IMR-90 (cell line): ENCODE measurements around the gene IP6K3. TPM values are rescaled to one million over a fixed set of nuclear protein-coding genes. Genes with fewer than 3 reads are reported as not detected.

Source experiments
- ATAC-seq: fragments of 200-7000 bp; cut with Tn5 transposase; 2 replicates; pipeline ENCODE4 v1.9.1; 2020; ENCODE audit warnings: low read depth, mild to moderate bottlenecking, moderate library complexity
- BruUV-seq: library from RNA; stranded (reverse); fragments of 400-500 nt; replicated peaks from 2 replicates; lab custom pipeline; 2021; lab: Mats Ljungman, UMichigan
- CTCF ChIA-PET: fragments of 300-600 bp; formaldehyde crosslinking; extraction: SDS; loops from one replicate; lab custom pipeline; 2021; ENCODE audit warnings: antibody characterized with exemption; lab: Yijun Ruan, JAX
- POLR2A ChIA-PET: fragments of 300-600 bp; sonication (Branson Sonifier 250); formaldehyde crosslinking; loops from one replicate; lab custom pipeline; 2022; ENCODE audit warnings: antibody characterized with exemption; ENCODE audit not compliant: unreplicated experiment; lab: Charles Lee
- DNase-seq: peaks from one replicate; pipeline ENCODE4 v3.0.0; 2013
- H2AFZ ChIP-seq: replicated peaks from 2 replicates; pipeline ENCODE3; 2013; ENCODE audit warnings: low read length, mild to moderate bottlenecking; ENCODE audit not compliant: poor library complexity
- H2AK5ac ChIP-seq: 2 replicates; pipeline ENCODE4 v1.6.1; 2013; ENCODE audit warnings: low read depth, low read length, inconsistent platforms
- H2AK9ac ChIP-seq: replicated peaks from 2 replicates; pipeline ENCODE3; 2013; ENCODE audit warnings: mild to moderate bottlenecking, low read depth, low read length, moderate library complexity; ENCODE audit not compliant: poor library complexity
- H2BK120ac ChIP-seq: 2 replicates; pipeline ENCODE4 v1.6.1; 2013; ENCODE audit warnings: low read depth, low read length, inconsistent platforms
- H2BK15ac ChIP-seq: 3 replicates; pipeline ENCODE4 v1.6.1; 2013; ENCODE audit warnings: low read depth, low read length, inconsistent platforms
- H2BK20ac ChIP-seq: 2 replicates; pipeline ENCODE4 v1.6.1; 2013; ENCODE audit warnings: low read depth, mild to moderate bottlenecking, inconsistent platforms, low read length, moderate library complexity
- H2BK5ac ChIP-seq: 2 replicates; pipeline ENCODE4 v1.6.1; 2013; ENCODE audit warnings: mild to moderate bottlenecking, low read depth, low read length, inconsistent platforms; ENCODE audit not compliant: poor library complexity, severe bottlenecking
- H3K14ac ChIP-seq: replicated peaks from 2 replicates; pipeline ENCODE4 v1.6.1; 2013; ENCODE audit warnings: low read depth, low read length, inconsistent platforms
- H3K18ac ChIP-seq: 2 replicates; pipeline ENCODE4 v1.6.1; 2013; ENCODE audit warnings: low read depth, low read length, control low read depth
- H3K23ac ChIP-seq: 2 replicates; pipeline ENCODE4 v1.6.1; 2013; ENCODE audit warnings: low read depth, low read length, inconsistent platforms
- H3K27ac ChIP-seq: 2 replicates; pipeline ENCODE4 v1.5.1; 2013; ENCODE audit warnings: mild to moderate bottlenecking, control low read depth, low read length; ENCODE audit not compliant: insufficient read depth
- H3K27me3 ChIP-seq: 2 replicates; pipeline ENCODE4 v1.6.1; 2013; ENCODE audit warnings: low read length; ENCODE audit not compliant: control insufficient read depth, insufficient read depth
- H3K36me3 ChIP-seq: 2 replicates; pipeline ENCODE4 v1.6.1; 2013; ENCODE audit warnings: low read length, mixed read lengths; ENCODE audit not compliant: control insufficient read depth, insufficient read depth
- H3K4ac ChIP-seq: 2 replicates; pipeline ENCODE4 v1.6.1; 2013; ENCODE audit warnings: low read depth, low read length, inconsistent platforms
- H3K4me1 ChIP-seq: 2 replicates; pipeline ENCODE4 v1.6.1; 2013; ENCODE audit warnings: low read length, mixed read lengths; ENCODE audit not compliant: control insufficient read depth, insufficient read depth
- H3K4me2 ChIP-seq: 2 replicates; pipeline ENCODE4 v1.6.1; 2013; ENCODE audit warnings: low read depth, mild to moderate bottlenecking, control low read depth, low read length, moderate library complexity
- H3K4me3 ChIP-seq: 2 replicates; pipeline ENCODE4 v1.5.1; 2013; ENCODE audit warnings: low read depth, mild to moderate bottlenecking, control low read depth, low read length, moderate library complexity; ENCODE audit not compliant: insufficient read depth
- H3K56ac ChIP-seq: 2 replicates; pipeline ENCODE4 v1.6.1; 2013; ENCODE audit warnings: low read length, inconsistent platforms; ENCODE audit not compliant: insufficient read depth; ENCODE audit errors: extremely low read depth
- H3K79me1 ChIP-seq, 2 experiments: 2 replicates each; pipeline ENCODE4 v1.6.1; 2013; ENCODE audit warnings: low read length in 2 of 2, inconsistent platforms in 1 of 2, low read depth in 1 of 2
- H3K9ac ChIP-seq: 2 replicates; pipeline ENCODE4 v1.6.1; 2013; ENCODE audit warnings: low read depth, low read length, control low read depth
- H3K9me1 ChIP-seq: 2 replicates; pipeline ENCODE4 v1.6.1; 2013; ENCODE audit warnings: low read length, inconsistent platforms; ENCODE audit not compliant: insufficient read depth
- H3K9me3 ChIP-seq: 2 replicates; pipeline ENCODE4 v1.6.1; 2013; ENCODE audit warnings: low read length; ENCODE audit not compliant: control insufficient read depth, insufficient read depth
- H4K20me1 ChIP-seq: 2 replicates; pipeline ENCODE4 v1.6.1; 2013; ENCODE audit warnings: low read length, inconsistent platforms; ENCODE audit not compliant: insufficient read depth
- H4K5ac ChIP-seq: 2 replicates; pipeline ENCODE4 v1.6.1; 2013; ENCODE audit warnings: mild to moderate bottlenecking, low read depth, low read length, control low read depth
- H4K8ac ChIP-seq, 2 experiments: 2 replicates each; pipeline ENCODE4 v1.6.1; 2013; ENCODE audit warnings: low read depth in 2 of 2, low read length in 2 of 2, control low read depth in 1 of 2, inconsistent platforms in 1 of 2
- H4K91ac ChIP-seq: 2 replicates; pipeline ENCODE4 v1.6.1; 2013; ENCODE audit warnings: low read depth, low read length, inconsistent platforms; ENCODE audit not compliant: insufficient read depth
- BHLHE40 ChIP-seq: fragments of 150-350 bp; IDR thresholded peaks from 2 replicates; pipeline ENCODE4 v1.6.1; 2016; ENCODE audit warnings: mild to moderate bottlenecking, low read depth, low read length
- CEBPB ChIP-seq: IDR thresholded peaks from 2 replicates; pipeline ENCODE4 v1.6.1; 2012; ENCODE audit warnings: low read depth, low read length, improper control_type of control experiment
- CHD1 ChIP-seq: IDR thresholded peaks from 2 replicates; pipeline ENCODE4 v1.6.1; 2012; ENCODE audit warnings: low read depth, low read length, improper control_type of control experiment
- FOS ChIP-seq: fragments of 150-350 bp; IDR thresholded peaks from 2 replicates; pipeline ENCODE4 v1.6.1; 2016; ENCODE audit warnings: low read depth, low read length
- MAFK ChIP-seq: IDR thresholded peaks from 2 replicates; pipeline ENCODE4 v1.6.1; 2012; ENCODE audit warnings: low read depth, low read length, improper control_type of control experiment
- MAZ ChIP-seq: IDR thresholded peaks from 2 replicates; pipeline ENCODE4 v1.6.1; 2012; ENCODE audit warnings: low read depth, mild to moderate bottlenecking, low read length, improper control_type of control experiment, moderate library complexity, borderline replicate concordance
- MXI1 ChIP-seq: IDR thresholded peaks from 2 replicates; pipeline ENCODE4 v1.6.1; 2012; ENCODE audit warnings: low read depth, mild to moderate bottlenecking, low read length, moderate library complexity, borderline replicate concordance
- NFE2L2 ChIP-seq: fragments of 150-350 bp; IDR thresholded peaks from 2 replicates; pipeline ENCODE4 v1.6.1; 2016; ENCODE audit warnings: low read depth, mild to moderate bottlenecking, low read length
- POLR2A ChIP-seq: IDR thresholded peaks from 2 replicates; pipeline ENCODE4 v1.6.1; 2012; ENCODE audit warnings: mild to moderate bottlenecking, low read depth, low read length
- RAD21 ChIP-seq: IDR thresholded peaks from 2 replicates; pipeline ENCODE4 v1.6.1; 2012; ENCODE audit warnings: low read length, improper control_type of control experiment
- RCOR1 ChIP-seq: IDR thresholded peaks from 2 replicates; pipeline ENCODE4 v1.6.1; 2012; ENCODE audit warnings: mild to moderate bottlenecking, low read length, improper control_type of control experiment; ENCODE audit not compliant: insufficient replicate concordance
- RFX5 ChIP-seq: IDR thresholded peaks from 2 replicates; pipeline ENCODE4 v1.8.0; 2012; ENCODE audit warnings: low read depth, mild to moderate bottlenecking, low read length, moderate library complexity
- SMC3 ChIP-seq: fragments of 150-350 bp; IDR thresholded peaks from 2 replicates; pipeline ENCODE4 v1.6.1; 2016; ENCODE audit warnings: low read depth, mild to moderate bottlenecking, antibody characterized with exemption, low read length, moderate library complexity
- WGBS, 2 experiments: methylation state at CpG; one replicate each; pipeline versions ENCODE4 v1.1.5 to v1.1.7; 2013; ENCODE audit warnings: missing lambda C conversion rate in 2 of 2; ENCODE audit not compliant: insufficient read length in 1 of 2; ENCODE audit errors: extremely low coverage in 2 of 2; 5-methylcytosine and 5-hydroxymethylcytosine counted together
- dilution Hi-C: fragments of 300-500 bp; cut with HindIII; formaldehyde crosslinking; loops from one replicate; pipeline ENCODE4 v1.14.3; 2018; ENCODE audit warnings: low sequenced_read_pairs; ENCODE audit not compliant: unreplicated experiment
- in situ Hi-C: fragments of 300-500 bp; cut with MboI; formaldehyde crosslinking; loops from 3 replicates; pipeline ENCODE4 v1.14.3; 2019; ENCODE audit warnings: low sequenced_read_pairs, inconsistent platforms, mixed read lengths
- intact Hi-C: fragments of 100-400 bp; cut with micrococcal nuclease; formaldehyde crosslinking; loops from 2 replicates; pipeline ENCODE4 v1.10.0; 2022
- polyA plus RNA-seq, 3 experiments: library from polyadenylated mRNA; depleted of rRNA; stranded (reverse); fragments of >200 nt; gene quantifications; 2 replicates each; pipeline ENCODE4 v1.2.3, GENCODE V29; 2012; ENCODE audit warnings: low replicate concordance in 1 of 3
- total RNA-seq: library from RNA; depleted of rRNA; stranded (reverse); fragments of >200 nt; gene quantifications from 2 replicates; pipeline ENCODE4 v1.2.3, GENCODE V29; 2012
- TF ChIP-seq, protein P1 (sequence below): conservative IDR thresholded peaks from 2 replicates; pipeline ENCODE4 v1.5.1; 2012; ENCODE audit warnings: mild to moderate bottlenecking, low read depth, low read length, improper control_type of control experiment
- TF ChIP-seq, protein P2 (sequence below): fragments of 150-350 bp; IDR thresholded peaks from 2 replicates; pipeline ENCODE4 v1.6.1; 2016; ENCODE audit warnings: low read depth, mild to moderate bottlenecking, low read length, moderate library complexity, borderline replicate concordance
- TF ChIP-seq, protein P3 (sequence below): fragments of 150-350 bp; IDR thresholded peaks from 2 replicates; pipeline ENCODE4 v1.6.1; 2017; ENCODE audit warnings: mild to moderate bottlenecking, antibody characterized with exemption, low read length, low read depth

The IP6K3 gene
- total and polyA plus RNA-seq, 2 of the 4 experiments (the other 2 are of a cell fraction) = 0.18 to 0.51 TPM

DNA sequence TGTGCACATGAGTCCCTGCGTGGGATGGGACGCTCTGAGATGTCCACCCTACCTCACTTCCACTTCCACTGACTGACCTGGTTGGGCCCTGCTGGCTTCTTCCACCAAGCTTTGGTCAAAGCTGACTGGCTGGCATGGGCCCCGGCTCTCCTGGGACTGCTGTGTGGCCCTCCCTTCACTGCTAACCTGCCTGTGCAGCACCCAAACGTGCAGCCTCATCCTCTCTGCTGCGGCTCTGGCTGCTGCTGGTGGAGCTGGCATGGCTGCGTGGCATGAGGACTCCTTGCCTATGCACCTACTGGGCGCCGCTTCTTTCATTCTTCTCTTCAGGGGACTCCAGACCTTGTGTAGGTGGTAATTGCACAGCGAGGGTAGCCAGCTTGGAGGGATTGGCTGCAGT, 18.7 kb upstream of the IP6K3 start:
- Histone ChIP-seq H3K4me1 (peaks cover 32% of the 10 kb centered on the region), H3K4ac (no peak overlapping the region), H3K9me1 (peaks cover 24% of the 10 kb centered on the region), H3K9me3 (no peaks in the 10 kb centered on the region), H3K23ac (no peak overlapping the region), H4K5ac (no peak overlapping the region), H2AFZ (no peak overlapping the region), H3K79me1 (peaks cover 0 to 10% of the 10 kb centered on the region in 2 experiments; a peak in 1 of 4 replicates), H3K56ac (no peak overlapping the region), H3K4me3 (no peak overlapping the region), H2BK20ac (no peak overlapping the region), H2BK15ac (no peak overlapping the region), H3K18ac (no peak overlapping the region), H3K36me3 (no peaks in the 10 kb centered on the region), H3K9ac (no peak overlapping the region), H2AK5ac (no peak overlapping the region), H4K91ac (no peak overlapping the region), H3K4me2 (no peak overlapping the region), H3K14ac (no peak overlapping the region), H2AK9ac (no peak overlapping the region), H4K20me1 (no peaks in the 10 kb centered on the region), H3K27me3 (no peaks in the 10 kb centered on the region), H3K27ac (no peak overlapping the region), H4K8ac (no peak overlapping the region), H2BK5ac (no peak overlapping the region), H2BK120ac (no peak overlapping the region)
- TF ChIP-seq RAD21 (no peak), SMC3 (no peak), BHLHE40 (no peak), POLR2A (no peak), CHD1 (no peak), FOS (no peak), MXI1 (no peak), MAZ (no peak), NFE2L2 (no peak), MAFK (no peak), RFX5 (no peak), RCOR1 (no peak), CEBPB (no peak)
- TF ChIP-seq, protein P1, sequence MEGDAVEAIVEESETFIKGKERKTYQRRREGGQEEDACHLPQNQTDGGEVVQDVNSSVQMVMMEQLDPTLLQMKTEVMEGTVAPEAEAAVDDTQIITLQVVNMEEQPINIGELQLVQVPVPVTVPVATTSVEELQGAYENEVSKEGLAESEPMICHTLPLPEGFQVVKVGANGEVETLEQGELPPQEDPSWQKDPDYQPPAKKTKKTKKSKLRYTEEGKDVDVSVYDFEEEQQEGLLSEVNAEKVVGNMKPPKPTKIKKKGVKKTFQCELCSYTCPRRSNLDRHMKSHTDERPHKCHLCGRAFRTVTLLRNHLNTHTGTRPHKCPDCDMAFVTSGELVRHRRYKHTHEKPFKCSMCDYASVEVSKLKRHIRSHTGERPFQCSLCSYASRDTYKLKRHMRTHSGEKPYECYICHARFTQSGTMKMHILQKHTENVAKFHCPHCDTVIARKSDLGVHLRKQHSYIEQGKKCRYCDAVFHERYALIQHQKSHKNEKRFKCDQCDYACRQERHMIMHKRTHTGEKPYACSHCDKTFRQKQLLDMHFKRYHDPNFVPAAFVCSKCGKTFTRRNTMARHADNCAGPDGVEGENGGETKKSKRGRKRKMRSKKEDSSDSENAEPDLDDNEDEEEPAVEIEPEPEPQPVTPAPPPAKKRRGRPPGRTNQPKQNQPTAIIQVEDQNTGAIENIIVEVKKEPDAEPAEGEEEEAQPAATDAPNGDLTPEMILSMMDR = no peak
- TF ChIP-seq, protein P2, sequence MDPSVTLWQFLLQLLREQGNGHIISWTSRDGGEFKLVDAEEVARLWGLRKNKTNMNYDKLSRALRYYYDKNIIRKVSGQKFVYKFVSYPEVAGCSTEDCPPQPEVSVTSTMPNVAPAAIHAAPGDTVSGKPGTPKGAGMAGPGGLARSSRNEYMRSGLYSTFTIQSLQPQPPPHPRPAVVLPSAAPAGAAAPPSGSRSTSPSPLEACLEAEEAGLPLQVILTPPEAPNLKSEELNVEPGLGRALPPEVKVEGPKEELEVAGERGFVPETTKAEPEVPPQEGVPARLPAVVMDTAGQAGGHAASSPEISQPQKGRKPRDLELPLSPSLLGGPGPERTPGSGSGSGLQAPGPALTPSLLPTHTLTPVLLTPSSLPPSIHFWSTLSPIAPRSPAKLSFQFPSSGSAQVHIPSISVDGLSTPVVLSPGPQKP = no peak
- TF ChIP-seq, protein P3, sequence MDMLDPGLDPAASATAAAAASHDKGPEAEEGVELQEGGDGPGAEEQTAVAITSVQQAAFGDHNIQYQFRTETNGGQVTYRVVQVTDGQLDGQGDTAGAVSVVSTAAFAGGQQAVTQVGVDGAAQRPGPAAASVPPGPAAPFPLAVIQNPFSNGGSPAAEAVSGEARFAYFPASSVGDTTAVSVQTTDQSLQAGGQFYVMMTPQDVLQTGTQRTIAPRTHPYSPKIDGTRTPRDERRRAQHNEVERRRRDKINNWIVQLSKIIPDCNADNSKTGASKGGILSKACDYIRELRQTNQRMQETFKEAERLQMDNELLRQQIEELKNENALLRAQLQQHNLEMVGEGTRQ = no peak
- no TSS peak for BruUV-seq
- ChIA-PET POLR2A (no interaction called here), CTCF (no interaction called here)
- 95% methylated on average over 3 of the region's 9 CpGs; no CpG with 5 or more reads in 1 of the 2 experiments for WGBS, 2 experiments
- no peak for ATAC-seq
- dilution Hi-C loops = no loop called here
- intact Hi-C loops = no loop called here
- in situ Hi-C loops = loop anchor here (10.0 kb wide), 2 partner anchors 181 to 389 kb away; partner anchors contain the start of gene BAK1
- DNase-seq = no peak
